ENCODE results near the gene MARF1. TPM values are rescaled to one million over a fixed set of nuclear protein-coding genes. Genes with fewer than 3 reads are reported as not detected.

MARF1 gene
- total RNA-seq, 4 donors from 2014 or later: 32.0 to 52.6 (median 41.1) TPM

DNA sequence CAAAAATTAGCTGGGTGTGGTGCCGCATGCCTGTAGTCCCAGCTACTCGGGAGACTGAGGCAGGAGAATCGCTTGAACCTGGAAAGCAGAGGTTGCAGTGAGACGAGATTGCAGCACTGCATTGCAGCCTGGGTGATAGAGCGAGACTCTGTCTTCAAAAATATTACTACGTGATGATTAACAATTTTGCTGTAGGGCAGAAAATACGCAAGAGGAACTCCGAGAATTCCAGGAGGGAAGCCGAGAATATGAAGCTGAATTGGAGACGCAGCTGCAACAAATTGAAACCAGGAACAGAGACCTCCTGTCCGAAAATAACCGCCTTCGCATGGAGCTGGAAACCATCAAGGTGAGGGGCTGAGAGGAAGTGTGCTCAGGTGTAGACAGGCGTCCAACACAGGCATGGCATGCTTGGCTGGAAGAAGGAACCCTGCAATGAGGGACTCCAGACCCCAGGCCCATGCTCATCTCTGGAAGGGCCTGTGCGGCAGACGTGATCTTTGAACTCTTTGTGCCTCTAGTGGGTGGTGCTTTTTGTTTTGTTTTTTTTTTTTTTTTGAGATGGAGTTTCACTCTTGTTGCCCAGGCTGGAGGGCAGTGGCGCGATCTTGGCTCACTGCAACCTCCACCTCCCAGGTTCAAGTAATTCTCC is 24.3 kb upstream of the MARF1 start:
- intact Hi-C loops (cut with DNase I; ENCODE audit: low total_unique reads): no loop called here
- TF ChIP-seq POLR2AphosphoS5 (IDR thresholded peaks at IDR 0.05) (no peak), POLR2A (IDR thresholded peaks at IDR 0.05) (no peak), EP300 (IDR thresholded peaks at IDR 0.05; ENCODE audit: low read depth) (no peak)
- TF ChIP-seq, protein P1, sequence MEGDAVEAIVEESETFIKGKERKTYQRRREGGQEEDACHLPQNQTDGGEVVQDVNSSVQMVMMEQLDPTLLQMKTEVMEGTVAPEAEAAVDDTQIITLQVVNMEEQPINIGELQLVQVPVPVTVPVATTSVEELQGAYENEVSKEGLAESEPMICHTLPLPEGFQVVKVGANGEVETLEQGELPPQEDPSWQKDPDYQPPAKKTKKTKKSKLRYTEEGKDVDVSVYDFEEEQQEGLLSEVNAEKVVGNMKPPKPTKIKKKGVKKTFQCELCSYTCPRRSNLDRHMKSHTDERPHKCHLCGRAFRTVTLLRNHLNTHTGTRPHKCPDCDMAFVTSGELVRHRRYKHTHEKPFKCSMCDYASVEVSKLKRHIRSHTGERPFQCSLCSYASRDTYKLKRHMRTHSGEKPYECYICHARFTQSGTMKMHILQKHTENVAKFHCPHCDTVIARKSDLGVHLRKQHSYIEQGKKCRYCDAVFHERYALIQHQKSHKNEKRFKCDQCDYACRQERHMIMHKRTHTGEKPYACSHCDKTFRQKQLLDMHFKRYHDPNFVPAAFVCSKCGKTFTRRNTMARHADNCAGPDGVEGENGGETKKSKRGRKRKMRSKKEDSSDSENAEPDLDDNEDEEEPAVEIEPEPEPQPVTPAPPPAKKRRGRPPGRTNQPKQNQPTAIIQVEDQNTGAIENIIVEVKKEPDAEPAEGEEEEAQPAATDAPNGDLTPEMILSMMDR (IDR thresholded peaks at IDR 0.05): no peak
- Histone ChIP-seq H3K36me3 (peaks cover 0 to 47% (median 21%) of the 10 kb centered on the region in 4 donors), H3K27me3 (no peaks in the 10 kb centered on the region), H3K9me3 (no peaks in the 10 kb centered on the region), H3K4me1 (peaks cover 0 to 6% (median 2%) of the 10 kb centered on the region in 4 donors), H3K27ac (no peak overlapping the region), H3K4me3 (no peak overlapping the region)
- no peak for DNase-seq
- 90 to 96% methylated on average over 11 to 18 of the region's 18 CpGs for WGBS, 2 donors (ENCODE audit: low coverage in 1 of 2)
- in situ Hi-C loops (cut with MboI; ENCODE audit: low pct_ligation_motif_present in 1 of 4, low pct_unique_long_range_greater_than_20kb in 1 of 4, low sequenced_read_pairs in 3 of 4): no loop called here

DNA sequence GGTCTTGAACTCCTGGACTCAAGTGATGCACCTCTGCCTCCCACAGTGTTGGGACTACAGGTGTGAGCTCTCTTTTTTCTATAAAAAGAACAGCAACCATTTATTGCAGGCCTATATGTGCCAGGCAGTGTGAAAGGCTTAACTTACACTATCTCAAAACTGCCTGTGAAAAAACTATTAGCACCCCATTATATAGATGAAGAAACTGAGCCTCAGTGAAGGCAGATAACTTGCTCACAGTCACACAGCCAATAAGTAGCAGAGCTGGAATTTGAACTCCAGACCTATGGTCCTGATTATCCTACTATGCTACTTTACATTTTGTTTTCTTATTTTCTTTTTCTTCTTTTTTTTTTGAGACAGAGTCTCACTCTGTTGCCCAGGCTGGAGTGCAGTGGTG is 22.2 kb upstream of the MARF1 start:
- H3K27ac ChIP-seq: no peak overlapping the region
- H3K9me3 ChIP-seq: no peaks in the 10 kb centered on the region
- no peaks in the 10 kb centered on the region for H3K27me3 ChIP-seq
- no peak for TF ChIP-seq POLR2A (IDR thresholded peaks at IDR 0.05)
- TF ChIP-seq EP300 (IDR thresholded peaks at IDR 0.05; ENCODE audit: low read depth): no peak
- TF ChIP-seq, protein P1 (IDR thresholded peaks at IDR 0.05): no peak
- TF ChIP-seq POLR2AphosphoS5 (IDR thresholded peaks at IDR 0.05): no peak
- peaks cover 0 to 2% (median 0%) of the 10 kb centered on the region in 4 donors for H3K4me1 ChIP-seq
- H3K36me3 ChIP-seq: peaks cover 0 to 47% (median 21%) of the 10 kb centered on the region in 4 donors
- in situ Hi-C loops (cut with MboI; ENCODE audit: low pct_ligation_motif_present in 1 of 4, low pct_unique_long_range_greater_than_20kb in 1 of 4, low sequenced_read_pairs in 3 of 4) (no loop called here), intact Hi-C loops (cut with DNase I; ENCODE audit: low total_unique reads) (no loop called here)
- H3K4me3 ChIP-seq: no peak overlapping the region
- DNase-seq: no peak

DNA sequence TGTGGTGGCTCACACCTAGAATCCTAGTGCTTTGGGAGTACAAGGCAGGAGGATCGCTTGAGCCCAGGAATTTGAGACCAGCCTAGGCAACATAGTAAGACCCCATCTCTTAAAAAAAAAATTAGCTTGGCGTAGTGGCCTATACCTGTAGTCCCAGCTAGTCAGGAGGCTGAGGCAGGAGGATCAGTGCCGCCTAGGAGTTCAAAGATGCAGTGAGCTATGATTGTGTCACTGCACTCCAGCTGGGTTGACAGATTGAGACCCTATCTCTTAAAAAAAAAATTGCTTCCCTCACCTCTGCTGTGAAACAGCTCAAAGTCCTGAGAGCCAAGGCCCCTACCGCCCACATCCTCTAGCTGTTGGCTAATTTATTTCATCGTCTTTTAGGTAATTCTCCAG is 17.2 kb upstream of the MARF1 start:
- Histone ChIP-seq H3K27ac (peak overlapping the region in 3 of 4 donors; percentile 1 to 35 (median 30)), H3K36me3 (peaks cover 0 to 8% (median 4%) of the 10 kb centered on the region in 4 donors), H3K4me1 (peaks cover 0 to 2% (median 0%) of the 10 kb centered on the region in 4 donors), H3K9me3 (no peaks in the 10 kb centered on the region), H3K4me3 (no peak overlapping the region), H3K27me3 (no peaks in the 10 kb centered on the region)
- no peak for DNase-seq
- TF ChIP-seq POLR2AphosphoS5 (IDR thresholded peaks at IDR 0.05) (no peak), POLR2A (IDR thresholded peaks at IDR 0.05) (no peak)
- in situ Hi-C loops (cut with MboI; ENCODE audit: low pct_ligation_motif_present in 1 of 4, low pct_unique_long_range_greater_than_20kb in 1 of 4, low sequenced_read_pairs in 3 of 4): no loop called here
- WGBS, 2 donors (ENCODE audit: low coverage in 1 of 2): 74 to 90% methylated on average over 2 to 5 of the region's 5 CpGs
- intact Hi-C loops (cut with DNase I; ENCODE audit: low total_unique reads): no loop called here

DNA sequence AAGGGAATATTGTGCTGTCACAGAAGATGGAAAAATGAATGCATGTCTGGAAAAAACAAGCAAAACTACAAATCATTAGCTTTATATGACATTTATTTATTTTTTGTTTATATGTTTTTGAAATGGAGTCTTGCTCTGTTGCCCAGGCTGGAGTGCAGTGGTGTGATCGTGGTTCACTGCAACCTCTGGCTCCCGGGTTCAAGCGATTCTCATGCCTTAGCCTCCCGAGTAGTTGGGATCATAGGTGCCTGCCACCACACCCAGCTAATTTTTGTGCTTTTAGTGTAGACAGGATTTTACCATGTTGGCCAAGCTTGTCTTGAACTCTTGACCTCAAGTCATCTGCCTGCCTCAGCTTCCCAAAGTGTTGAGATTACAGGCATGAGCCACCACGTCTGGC is 15.6 kb upstream of the MARF1 start:
- WGBS, 2 donors (ENCODE audit: low coverage in 1 of 2): 85 to 91% methylated on average over 5 of the region's 5 CpGs

More for the DNA sequence above, 15.6 kb upstream of the MARF1 start:
- intact Hi-C loops (cut with DNase I; ENCODE audit: low total_unique reads): no loop called here
- TF ChIP-seq POLR2A (IDR thresholded peaks at IDR 0.05) (no peak), POLR2AphosphoS5 (IDR thresholded peaks at IDR 0.05) (no peak), EP300 (IDR thresholded peaks at IDR 0.05; ENCODE audit: low read depth) (no peak)
- TF ChIP-seq, protein P1 (IDR thresholded peaks at IDR 0.05): no peak
- Histone ChIP-seq H3K27ac (no peak overlapping the region), H3K4me3 (no peak overlapping the region), H3K36me3 (no peaks in the 10 kb centered on the region), H3K4me1 (peaks cover 0 to 6% (median 4%) of the 10 kb centered on the region in 4 donors), H3K9me3 (no peaks in the 10 kb centered on the region), H3K27me3 (no peaks in the 10 kb centered on the region)
- no peak for DNase-seq
- in situ Hi-C loops (cut with MboI; ENCODE audit: low pct_ligation_motif_present in 1 of 4, low pct_unique_long_range_greater_than_20kb in 1 of 4, low sequenced_read_pairs in 3 of 4): no loop called here

Data from transverse colon (tissue), 4 donors.